Right atrium auricular region (tissue), 2 donors: Measurements from ENCODE around the gene PRELID3B. TPM values are rescaled to one million over a fixed set of nuclear protein-coding genes. Genes with fewer than 3 reads are reported as not detected.

Experiments used
- DNase-seq: peaks from one replicate; pipeline ENCODE4 v3.0.0-alpha.2; 2019; ENCODE audit warnings: low spot score
- H3K27ac ChIP-seq, 2 donors: fragments of 200-600 bp; sonication (generic); 1 replicate in 1 of 2; 2 replicates in 1 of 2; pipeline ENCODE4 v1.5.1; 2016 to 2019
- H3K27me3 ChIP-seq, 2 donors: fragments of 200-600 bp; sonication (generic); one replicate each; pipeline versions ENCODE4 v1.5.1 to v1.6.0; 2017 to 2019
- H3K36me3 ChIP-seq: fragments of 200-600 bp; sonication (generic); one replicate; pipeline ENCODE4 v1.5.1; 2016
- H3K4me1 ChIP-seq, 2 donors: fragments of 200-600 bp; sonication (generic); one replicate each; pipeline versions ENCODE4 v1.5.1 to v1.6.0; 2017 to 2019
- H3K4me3 ChIP-seq, 2 donors: fragments of 200-600 bp; sonication (generic); 1 replicate in 1 of 2; 2 replicates in 1 of 2; pipeline ENCODE4 v1.5.1; 2017 to 2019; ENCODE audit warnings: mild to moderate bottlenecking in 1 of 2, moderate library complexity in 1 of 2
- H3K9me3 ChIP-seq, 2 donors: fragments of 200-600 bp; sonication (generic); one replicate each; pipeline ENCODE4 v1.5.1; 2019
- CTCF ChIP-seq, 2 donors: fragments of 200-600 bp; sonication (generic); IDR thresholded peaks; one replicate each; pipeline ENCODE4 v1.5.1; 2019; ENCODE audit warnings: antibody characterized with exemption in 2 of 2
- total RNA-seq, 2 donors: library from RNA; depleted of rRNA; stranded (reverse); fragments of >200 nt; gene quantifications; one replicate each; pipeline ENCODE4 v1.1.0, GENCODE V29; 2016

The PRELID3B gene
- total RNA-seq, 2 donors from 2014 or later: 34.6 to 35.2 TPM

- Histone ChIP-seq H3K27ac (peak overlapping the region in 1 of 2 donors; percentile 89), H3K4me1 (peaks cover 0 to 53% of the 10 kb centered on the region in 2 donors), H3K9me3 (no peaks in the 10 kb centered on the region), H3K4me3 (peak overlapping the region; percentile 65 to 69), H3K27me3 (no peaks in the 10 kb centered on the region), H3K36me3 (peaks cover 35% of the 10 kb centered on the region)
- no peak for TF ChIP-seq CTCF (IDR thresholded peaks at IDR 0.05)
- no peak for DNase-seq
Observed at GRCh38 chr20:59030911-59031563, 11.5 kb downstream of the PRELID3B start.

GRCh38 chr20:59028812-59029211 lies 13.8 kb downstream of the PRELID3B start:
- no peak for DNase-seq
- H3K27me3 ChIP-seq: no peaks in the 10 kb centered on the region
- peaks cover 40% of the 10 kb centered on the region for H3K36me3 ChIP-seq
- peaks cover 0 to 60% of the 10 kb centered on the region in 2 donors for H3K4me1 ChIP-seq
- H3K9me3 ChIP-seq: no peaks in the 10 kb centered on the region
- H3K4me3 ChIP-seq: no peak overlapping the region
- no peak overlapping the region for H3K27ac ChIP-seq
- TF ChIP-seq CTCF (IDR thresholded peaks at IDR 0.05): no peak

GRCh38 chr20:59027741-59028320 lies 14.8 kb downstream of the PRELID3B start:
- no peaks in the 10 kb centered on the region for H3K27me3 ChIP-seq
- H3K27ac ChIP-seq: no peak overlapping the region
- H3K4me1 ChIP-seq: peaks cover 0 to 58% of the 10 kb centered on the region in 2 donors
- no peaks in the 10 kb centered on the region for H3K9me3 ChIP-seq
- DNase-seq: no peak
- no peak overlapping the region for H3K4me3 ChIP-seq
- H3K36me3 ChIP-seq: peaks cover 43% of the 10 kb centered on the region
- no peak for TF ChIP-seq CTCF (IDR thresholded peaks at IDR 0.05)

- peaks cover 0 to 56% of the 10 kb centered on the region in 2 donors for H3K4me1 ChIP-seq
- no peak for DNase-seq
- H3K4me3 ChIP-seq: no peak overlapping the region
- H3K36me3 ChIP-seq: peaks cover 48% of the 10 kb centered on the region
- no peak overlapping the region for H3K27ac ChIP-seq
- TF ChIP-seq CTCF (IDR thresholded peaks at IDR 0.05): no peak
- H3K27me3 ChIP-seq: no peaks in the 10 kb centered on the region
- H3K9me3 ChIP-seq: no peaks in the 10 kb centered on the region
Observed at GRCh38 chr20:59026904-59027740, 15.5 kb downstream of the PRELID3B start.

GRCh38 chr20:59025511-59025910 lies 17.1 kb downstream of the PRELID3B start:
- Histone ChIP-seq H3K4me1 (peaks cover 0 to 52% of the 10 kb centered on the region in 2 donors), H3K36me3 (peaks cover 48% of the 10 kb centered on the region)
- TF ChIP-seq CTCF (IDR thresholded peaks at IDR 0.05): no peak

More at GRCh38 chr20:59025511-59025910, 17.1 kb downstream of the PRELID3B start:
- H3K9me3 ChIP-seq: no peaks in the 10 kb centered on the region
- no peak overlapping the region for H3K4me3 ChIP-seq
- no peak for DNase-seq
- no peak overlapping the region for H3K27ac ChIP-seq
- H3K27me3 ChIP-seq: no peaks in the 10 kb centered on the region
